ENCODE results near the gene ARID1A. TPM values are rescaled to one million over a fixed set of nuclear protein-coding genes. Genes with fewer than 3 reads are reported as not detected.
A peak's percentile ranks its signal among the peaks of the same experiment; 100 is the strongest.

ARID1A gene
- total RNA-seq, 1 experiment from 2014 or later, result 60.5 TPM

- TF ChIP-seq, protein P1, sequence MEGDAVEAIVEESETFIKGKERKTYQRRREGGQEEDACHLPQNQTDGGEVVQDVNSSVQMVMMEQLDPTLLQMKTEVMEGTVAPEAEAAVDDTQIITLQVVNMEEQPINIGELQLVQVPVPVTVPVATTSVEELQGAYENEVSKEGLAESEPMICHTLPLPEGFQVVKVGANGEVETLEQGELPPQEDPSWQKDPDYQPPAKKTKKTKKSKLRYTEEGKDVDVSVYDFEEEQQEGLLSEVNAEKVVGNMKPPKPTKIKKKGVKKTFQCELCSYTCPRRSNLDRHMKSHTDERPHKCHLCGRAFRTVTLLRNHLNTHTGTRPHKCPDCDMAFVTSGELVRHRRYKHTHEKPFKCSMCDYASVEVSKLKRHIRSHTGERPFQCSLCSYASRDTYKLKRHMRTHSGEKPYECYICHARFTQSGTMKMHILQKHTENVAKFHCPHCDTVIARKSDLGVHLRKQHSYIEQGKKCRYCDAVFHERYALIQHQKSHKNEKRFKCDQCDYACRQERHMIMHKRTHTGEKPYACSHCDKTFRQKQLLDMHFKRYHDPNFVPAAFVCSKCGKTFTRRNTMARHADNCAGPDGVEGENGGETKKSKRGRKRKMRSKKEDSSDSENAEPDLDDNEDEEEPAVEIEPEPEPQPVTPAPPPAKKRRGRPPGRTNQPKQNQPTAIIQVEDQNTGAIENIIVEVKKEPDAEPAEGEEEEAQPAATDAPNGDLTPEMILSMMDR (conservative IDR thresholded peaks at IDR 0.05), result no peak
- TF ChIP-seq EZH2 (IDR thresholded peaks at IDR 0.05; ENCODE audit: low read depth), result no peak
- no peak for DNase-seq
- Histone ChIP-seq H3K36me3 (ENCODE audit: low read depth) (no peaks in the 10 kb centered on the region), H3K27me3 (ENCODE audit: insufficient read depth, low read depth) (no peaks in the 10 kb centered on the region), H3K4me3 (peak overlapping the region; percentile 93), H4K20me1 (ENCODE audit: insufficient read depth) (no peaks in the 10 kb centered on the region), H3K79me2 (ENCODE audit: low read depth) (peaks cover 20% of the 10 kb centered on the region), H3F3A (ENCODE audit: insufficient read depth, low read depth) (peaks cover 37% of the 10 kb centered on the region; the same call in 1 of the 2 replicates), H3K27ac (peak overlapping the region; percentile 92), H3K9me2 (ENCODE audit: insufficient read depth) (no peaks in the 10 kb centered on the region), H2AFZ (peak overlapping the region; percentile 81; the same call in 1 of the 2 replicates), H3K4me1 (replicated peaks; ENCODE audit: insufficient read depth) (peaks cover 47% of the 10 kb centered on the region), H3K4me2 (peak overlapping the region; percentile 99), H3K9me3 (ENCODE audit: insufficient read depth, low read depth) (no peaks in the 10 kb centered on the region)
- no TSS peak for BruUV-seq (replicated peaks)
- POLR2A ChIA-PET (ENCODE audit: unreplicated experiment), result interaction anchor here (0.6 to 0.8 kb wide), 5 partner anchors 24 to 96 kb away, joined by 3 to 13 read pairs (median 3); no protein-coding TSS in a partner anchor
- CTCF ChIA-PET, result interaction anchor here (0.7 to 2.0 kb wide), 10 partner anchors 17 to 288 kb away, joined by 3 to 22 read pairs (median 6); no protein-coding TSS in a partner anchor
- intact Hi-C loops (cut with micrococcal nuclease; ENCODE audit: unreplicated experiment), result loop anchor here (2.0 kb wide), 1 partner anchor 288 kb away; no protein-coding TSS in a partner anchor
Measured at GRCh38 chr1:26788515-26788785, 92.6 kb downstream of the ARID1A start.

- no peaks in the 10 kb centered on the region for H3K9me3 ChIP-seq (ENCODE audit: insufficient read depth, low read depth)
- peaks cover 20% of the 10 kb centered on the region for H3K79me2 ChIP-seq (ENCODE audit: low read depth)
- peaks cover 42% of the 10 kb centered on the region for H3K4me1 ChIP-seq (replicated peaks; ENCODE audit: insufficient read depth)
- H3K4me3 ChIP-seq, result peak overlapping the region; percentile 93
- no peaks in the 10 kb centered on the region for H3K27me3 ChIP-seq (ENCODE audit: insufficient read depth, low read depth)
- H2AFZ ChIP-seq, result no peak overlapping the region; the same call in 1 of the 2 replicates
- no peak for TF ChIP-seq EZH2 (IDR thresholded peaks at IDR 0.05; ENCODE audit: low read depth)
- TF ChIP-seq, protein P1 (conservative IDR thresholded peaks at IDR 0.05), result peak; percentile 91
- H4K20me1 ChIP-seq (ENCODE audit: insufficient read depth), result no peaks in the 10 kb centered on the region
- ChIA-PET CTCF (interaction anchor here (0.6 to 2.0 kb wide), 13 partner anchors 18 to 289 kb away, joined by 3 to 22 read pairs (median 5); partner anchors contain the start of gene SFN), POLR2A (ENCODE audit: unreplicated experiment) (interaction anchor here (0.6 to 1.2 kb wide), 9 partner anchors 17 to 111 kb away, joined by 3 to 13 read pairs (median 3); no protein-coding TSS in a partner anchor)
- H3K36me3 ChIP-seq (ENCODE audit: low read depth), result no peaks in the 10 kb centered on the region
- BruUV-seq (replicated peaks), result TSS peak; percentile 58
- peak; percentile 69 to 79 for DNase-seq
- H3K4me2 ChIP-seq, result peak overlapping the region; percentile 99
- intact Hi-C loops (cut with micrococcal nuclease; ENCODE audit: unreplicated experiment), result loop anchor here (1.0 to 2.0 kb wide), 5 partner anchors 64 to 288 kb away; no protein-coding TSS in a partner anchor
- H3K27ac ChIP-seq, result peak overlapping the region; percentile 92
- H3F3A ChIP-seq (ENCODE audit: insufficient read depth, low read depth), result peaks cover 33% of the 10 kb centered on the region; the same call in 1 of the 2 replicates
- no peaks in the 10 kb centered on the region for H3K9me2 ChIP-seq (ENCODE audit: insufficient read depth)
Measured at GRCh38 chr1:26788836-26789611, 93.2 kb downstream of the ARID1A start.

- Histone ChIP-seq H3K27me3 (ENCODE audit: insufficient read depth, low read depth) (no peaks in the 10 kb centered on the region), H3F3A (ENCODE audit: insufficient read depth, low read depth) (peaks cover 29% of the 10 kb centered on the region; the same call in 1 of the 2 replicates), H2AFZ (no peak overlapping the region), H3K4me2 (peak overlapping the region; percentile 99; the same call in 1 of the 2 replicates), H3K4me1 (replicated peaks; ENCODE audit: insufficient read depth) (peaks cover 37% of the 10 kb centered on the region), H3K9me3 (ENCODE audit: insufficient read depth, low read depth) (no peaks in the 10 kb centered on the region), H3K36me3 (ENCODE audit: low read depth) (no peaks in the 10 kb centered on the region), H3K4me3 (no peak overlapping the region; the same call in 1 of the 2 replicates), H3K27ac (no peak overlapping the region), H3K9me2 (ENCODE audit: insufficient read depth) (no peaks in the 10 kb centered on the region), H4K20me1 (ENCODE audit: insufficient read depth) (no peaks in the 10 kb centered on the region), H3K79me2 (ENCODE audit: low read depth) (peaks cover 18% of the 10 kb centered on the region)
- CTCF ChIA-PET, result interaction anchor here (1.0 to 2.1 kb wide), 8 partner anchors 10 to 289 kb away, joined by 4 to 22 read pairs (median 7); partner anchors contain the start of gene SFN
- no peak for TF ChIP-seq EZH2 (IDR thresholded peaks at IDR 0.05; ENCODE audit: low read depth)
- TF ChIP-seq, protein P1 (conservative IDR thresholded peaks at IDR 0.05), result no peak
- no peak for DNase-seq
- BruUV-seq (replicated peaks), result no TSS peak
- intact Hi-C loops (cut with micrococcal nuclease; ENCODE audit: unreplicated experiment), result loop anchor here (1.0 to 2.0 kb wide), 5 partner anchors 64 to 289 kb away; no protein-coding TSS in a partner anchor
- POLR2A ChIA-PET (ENCODE audit: unreplicated experiment), result interaction anchor here (0.8 to 1.2 kb wide), 2 partner anchors 18 to 112 kb away, joined by 3 to 4 read pairs; no protein-coding TSS in a partner anchor
Measured at GRCh38 chr1:26789612-26789865, 93.7 kb downstream of the ARID1A start.

All from PC-9 (cell line).